ENCODE results near the gene GNA14.
"Not testable (repeated sequence)": the region's sequence is repeated elsewhere in the genome, so short reads cannot be mapped to it uniquely, and the experiment has no call there.

The GNA14 gene

GRCh38 chr9:77449240-77450084, 198.7 kb downstream of the GNA14 start:
- no peak for DNase-seq (ENCODE audit: low spot score)

GRCh38 chr9:77447646-77448045, 200.5 kb downstream of the GNA14 start:
- DNase-seq (ENCODE audit: low spot score), result no peak

DNA sequence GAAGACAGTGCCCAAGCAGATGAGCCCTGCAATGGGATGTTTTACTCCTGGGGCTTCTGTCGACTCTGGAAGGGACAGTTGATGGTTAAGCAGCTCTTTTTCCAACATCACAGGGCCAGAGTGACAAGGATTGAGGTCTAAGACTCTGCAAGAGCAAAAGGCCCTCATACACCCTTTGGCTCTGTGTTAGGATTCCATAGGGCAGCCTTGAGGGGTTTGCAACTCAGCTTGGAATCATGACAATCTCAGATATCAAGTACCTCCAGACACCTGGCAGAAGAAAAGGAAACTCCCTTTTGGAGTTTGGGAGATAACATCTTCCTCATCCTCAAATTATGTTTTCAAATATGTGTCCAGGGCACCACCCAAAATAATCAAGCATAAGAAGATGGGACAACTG, 205.7 kb downstream of the GNA14 start:
- no peak for DNase-seq (ENCODE audit: low spot score)

- not testable (repeated sequence) for DNase-seq (ENCODE audit: low spot score)
These were observed 207.0 kb downstream of the GNA14 start for GRCh38 chr9:77441124-77441523.

DNA sequence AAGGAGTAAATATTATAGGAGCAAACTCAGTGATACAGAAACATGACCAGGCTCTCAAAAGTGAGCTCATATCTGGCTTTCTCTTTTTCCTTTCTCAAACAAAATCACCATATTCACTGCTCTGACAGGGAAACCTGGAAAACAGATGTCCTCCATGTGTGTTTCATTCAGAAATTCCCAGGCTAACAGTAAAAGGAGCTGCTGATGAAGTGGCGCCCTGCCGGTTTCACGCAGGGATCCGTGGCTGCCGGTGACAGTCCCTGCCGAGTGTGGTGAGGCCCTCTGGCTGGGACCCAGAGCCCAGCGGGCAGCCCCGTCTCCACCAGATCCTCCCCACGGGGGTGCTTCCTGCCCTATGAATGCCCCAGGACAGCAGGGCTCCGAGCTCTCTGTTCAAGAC, 208.1 kb downstream of the GNA14 start:
- no peak for DNase-seq (ENCODE audit: low spot score)

- DNase-seq (ENCODE audit: low spot score), result no peak
These were observed 209.5 kb downstream of the GNA14 start for GRCh38 chr9:77438653-77439052.

GRCh38 chr9:77435688-77436087, 212.4 kb downstream of the GNA14 start:
- no peak for DNase-seq (ENCODE audit: low spot score)

DNA sequence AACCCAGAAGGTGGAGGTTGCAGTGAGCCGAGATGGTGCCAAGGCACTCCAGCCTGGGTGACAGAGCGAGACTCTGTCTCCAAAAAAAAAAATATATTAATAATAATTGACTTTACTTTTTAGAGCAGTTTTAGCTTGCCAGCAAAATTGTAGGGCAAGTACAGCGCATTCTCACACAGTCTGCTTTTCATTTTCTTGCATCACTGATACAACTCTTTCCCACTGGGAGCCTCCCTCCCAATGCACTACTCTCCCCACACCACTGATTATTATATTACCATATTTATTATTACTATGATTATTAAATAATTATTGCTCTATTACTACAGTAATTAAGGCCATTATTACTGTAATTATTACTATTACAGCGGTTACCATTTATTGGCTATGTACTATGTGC, 212.8 kb downstream of the GNA14 start:
- no peak for DNase-seq (ENCODE audit: low spot score)

DNA sequence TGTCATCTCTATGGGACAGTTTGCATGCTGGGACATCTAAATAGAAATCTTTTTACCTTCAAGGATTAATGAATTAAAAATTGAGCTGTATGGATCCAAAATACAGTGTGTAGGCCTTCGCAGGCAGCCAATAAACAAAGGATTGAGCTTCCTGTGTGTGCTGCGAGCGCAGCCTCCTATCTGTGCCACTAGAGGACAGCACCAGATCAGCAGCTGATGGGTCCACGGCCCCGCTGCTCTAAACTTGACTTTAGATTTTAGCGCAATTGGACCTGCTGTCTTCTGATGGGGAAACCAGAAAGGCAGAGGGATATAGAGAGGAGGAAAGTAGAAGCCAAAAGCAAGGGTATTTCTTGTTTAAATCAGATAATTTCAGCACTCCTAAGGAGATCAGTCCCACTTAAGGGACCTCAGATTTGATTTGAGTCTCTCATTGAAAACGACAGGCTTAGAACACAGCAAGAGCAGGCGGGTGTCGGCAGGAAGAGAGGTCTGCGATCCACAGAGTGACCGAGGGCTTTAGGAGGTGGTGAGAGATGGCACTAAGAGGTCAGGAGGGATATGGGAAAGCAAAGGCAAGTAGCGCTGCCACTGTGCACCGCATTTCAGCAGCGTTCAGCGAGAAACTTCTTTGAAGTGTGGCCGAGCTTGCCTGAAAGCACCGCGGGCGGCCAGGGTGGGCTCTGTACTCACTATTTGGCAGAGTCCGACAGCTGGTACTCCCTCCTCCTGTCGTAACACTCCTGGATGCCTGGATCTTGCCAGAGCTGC, 214.3 kb downstream of the GNA14 start:
- no peak for DNase-seq (ENCODE audit: low spot score)

- no peak for DNase-seq (ENCODE audit: low spot score)
These were observed 216.1 kb downstream of the GNA14 start for GRCh38 chr9:77432053-77432452.

- no peak for DNase-seq (ENCODE audit: low spot score)
These were observed 218.2 kb downstream of the GNA14 start for GRCh38 chr9:77429928-77430327.

DNA sequence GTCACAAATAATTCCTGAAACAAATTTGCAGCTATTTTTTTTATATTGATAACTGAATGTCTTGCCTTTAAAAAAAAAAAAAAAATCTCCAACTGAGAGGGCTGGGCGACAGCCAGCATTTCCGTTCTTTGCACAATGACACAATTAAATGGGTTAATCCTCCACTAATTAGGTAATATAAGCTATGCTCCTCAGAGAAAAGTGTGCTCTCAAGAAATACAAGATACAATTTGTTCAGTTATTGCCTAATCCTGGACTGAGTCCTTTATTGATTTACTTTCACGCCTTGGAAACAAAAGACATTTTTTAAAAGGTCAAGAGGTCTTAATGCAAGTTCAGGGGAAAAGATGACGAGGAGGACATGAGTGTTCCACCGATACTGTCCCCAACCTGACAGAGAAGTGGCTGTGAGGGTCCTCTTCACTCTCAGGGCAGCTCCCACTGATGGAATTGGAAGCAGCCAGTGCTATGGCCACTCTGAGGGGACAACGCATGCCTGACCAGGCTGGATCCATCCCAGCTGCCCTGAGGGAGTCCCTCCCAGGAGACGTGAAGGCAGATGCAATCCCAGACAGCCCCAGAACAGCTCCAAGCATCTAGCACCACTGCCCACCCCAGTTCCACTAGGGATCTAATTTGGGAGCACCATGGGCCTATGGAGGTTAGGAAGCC, 220.7 kb downstream of the GNA14 start:
- DNase-seq (ENCODE audit: low spot score), result no peak

GRCh38 chr9:77426712-77427111, 221.4 kb downstream of the GNA14 start:
- no peak for DNase-seq (ENCODE audit: low spot score)

DNA sequence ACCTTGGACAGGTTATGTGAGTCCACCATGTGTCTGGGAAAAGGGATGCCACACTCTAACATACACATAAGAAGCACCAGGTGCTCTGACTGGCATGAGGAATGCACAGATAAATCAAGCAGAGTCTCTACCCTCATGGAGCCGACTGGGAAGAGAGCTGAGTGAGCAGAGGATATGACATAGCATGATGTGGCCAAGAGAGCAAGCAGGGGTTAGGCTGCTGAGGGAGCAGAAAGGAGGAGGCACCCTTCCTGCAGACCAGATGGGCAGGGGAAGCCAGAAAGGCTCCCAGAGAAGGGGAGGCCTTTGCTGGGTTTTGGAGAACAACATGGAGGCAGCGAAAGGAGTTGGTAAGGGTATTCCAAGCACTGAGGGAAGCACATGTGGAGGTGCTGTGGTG, 223.1 kb downstream of the GNA14 start:
- no peak for DNase-seq (ENCODE audit: low spot score)

DNA sequence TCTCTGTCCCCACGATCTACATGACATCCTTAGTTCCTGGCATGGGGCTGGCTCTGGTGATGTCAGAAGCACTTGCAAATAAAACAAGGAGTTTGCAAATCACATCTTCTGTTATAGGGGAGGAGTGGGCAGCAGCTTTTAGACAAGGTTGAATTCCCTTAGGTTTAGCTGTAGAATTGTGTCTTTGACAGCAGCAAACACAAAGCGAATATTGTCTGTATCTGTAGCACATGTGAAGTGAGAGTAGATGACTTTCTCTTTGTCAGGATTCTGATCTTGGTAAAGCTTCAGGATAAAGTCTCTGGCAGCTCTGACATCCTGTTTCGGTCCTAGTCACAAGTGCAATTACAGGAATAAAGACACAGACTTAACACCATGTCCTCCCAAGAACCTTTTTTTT, 224.3 kb downstream of the GNA14 start:
- no peak for DNase-seq (ENCODE audit: low spot score)

- no peak for DNase-seq (ENCODE audit: low spot score)
These were observed 225.2 kb downstream of the GNA14 start for GRCh38 chr9:77422969-77423368.

GRCh38 chr9:77421506-77422265, 226.4 kb downstream of the GNA14 start:
- no peak for DNase-seq (ENCODE audit: low spot score)

GRCh38 chr9:77420641-77421040, 227.5 kb downstream of the GNA14 start:
- no peak for DNase-seq (ENCODE audit: low spot score)

- no peak for DNase-seq (ENCODE audit: low spot score)
These were observed 229.9 kb downstream of the GNA14 start for GRCh38 chr9:77418226-77418625.

DNA sequence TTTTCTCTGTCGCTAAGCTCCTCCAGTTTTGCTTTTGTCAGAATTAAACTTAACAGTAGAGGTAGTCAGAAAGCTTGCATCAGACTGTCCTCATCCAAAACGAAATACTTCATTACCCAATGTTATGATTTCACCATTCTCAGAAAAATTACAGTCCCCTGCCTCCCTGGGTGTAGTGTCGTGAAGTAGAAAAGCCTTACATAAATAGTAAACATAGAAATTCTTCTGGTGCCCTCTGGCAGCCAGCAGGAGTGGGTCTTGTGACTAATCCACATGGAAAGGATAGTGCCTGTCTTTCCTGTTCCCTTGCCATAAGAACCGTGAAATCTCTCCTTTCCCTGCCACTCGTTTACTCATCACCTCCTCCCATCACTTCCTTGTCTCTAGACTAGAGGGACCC, 230.6 kb downstream of the GNA14 start:
- no peak for DNase-seq (ENCODE audit: low spot score)

- not testable (repeated sequence) for DNase-seq (ENCODE audit: low spot score)
These were observed 239.6 kb downstream of the GNA14 start for GRCh38 chr9:77408521-77408920.

DNA sequence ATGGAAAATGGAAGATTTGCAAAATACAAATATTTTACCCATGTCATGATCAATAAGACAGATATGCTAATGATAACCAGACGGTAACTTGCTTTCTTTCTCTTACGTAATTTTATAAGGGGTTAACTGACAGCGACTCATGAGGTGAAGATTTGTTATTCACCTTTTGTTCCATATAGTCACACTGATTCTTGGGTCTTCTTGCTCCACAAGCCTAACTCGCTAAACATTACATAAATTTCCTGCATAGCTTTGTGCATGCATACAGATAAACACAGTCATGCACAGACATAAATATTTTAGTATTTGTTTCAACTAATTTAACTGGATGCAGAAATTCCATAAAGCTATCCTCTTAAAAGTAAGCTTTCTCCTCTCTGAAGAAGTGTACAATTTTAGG, 244.9 kb downstream of the GNA14 start:
- DNase-seq (ENCODE audit: low spot score), result no peak
